GM21360 (cell line): Measurements from ENCODE around the gene ADCYAP1R1.

ENCODE experiments used
- ATAC-seq: cut with Tn5 transposase; IDR thresholded peaks from one replicate; pipeline ENCODE4 v1.9.1; 2021; ENCODE audit warnings: mild to moderate bottlenecking, moderate library complexity; ENCODE audit not compliant: unreplicated experiment

ADCYAP1R1 gene

DNA sequence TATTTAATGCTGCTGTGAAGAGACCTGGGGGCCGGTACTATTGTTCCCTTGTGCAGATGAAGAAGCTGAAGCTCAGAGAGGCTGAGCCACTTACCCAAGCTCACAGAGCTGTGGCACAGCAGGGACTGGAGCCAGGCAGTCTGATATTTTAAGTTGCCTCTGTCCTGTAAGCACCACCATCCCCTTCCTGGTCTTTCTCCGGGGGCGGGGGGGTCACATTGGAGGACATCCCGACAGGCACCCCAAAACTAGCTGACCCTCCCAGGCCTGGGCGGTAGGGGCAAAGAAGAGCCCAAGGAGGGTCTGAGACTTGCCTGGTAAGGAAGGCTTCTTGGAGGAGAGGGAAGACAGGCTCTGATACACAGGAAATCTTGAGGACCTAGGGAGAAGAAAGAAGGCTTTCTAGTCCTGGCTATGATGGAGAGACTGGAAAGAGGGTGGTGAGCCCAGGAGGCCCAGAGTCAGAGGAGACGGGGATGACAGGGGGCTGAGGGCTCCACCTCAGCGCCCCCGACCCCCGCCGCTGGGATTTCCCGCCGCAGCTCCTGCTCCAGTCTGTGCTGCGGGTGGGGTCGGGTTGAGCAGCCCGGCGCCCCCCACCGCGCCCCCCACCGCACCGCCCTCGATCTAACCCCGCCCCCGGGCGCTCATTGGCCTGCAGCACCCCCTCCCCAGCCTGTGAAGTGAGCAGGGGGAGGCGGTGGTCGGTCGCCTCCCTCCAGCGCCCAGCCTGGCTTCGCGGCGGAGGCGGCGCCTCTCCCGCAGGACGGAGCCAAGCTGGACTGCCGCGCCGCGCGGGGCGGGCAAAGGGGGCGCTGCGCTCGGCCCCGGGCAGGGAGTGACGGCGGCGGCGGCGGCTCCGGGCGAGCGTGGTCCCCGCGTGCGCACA is at the start of gene ADCYAP1R1:
ADCYAP1R1 (plus strand) TSS at position 711 of the 889 bp plus-strand sequence. CDS start 10,957 bp downstream, outside the sequence.
- no peak for ATAC-seq

DNA sequence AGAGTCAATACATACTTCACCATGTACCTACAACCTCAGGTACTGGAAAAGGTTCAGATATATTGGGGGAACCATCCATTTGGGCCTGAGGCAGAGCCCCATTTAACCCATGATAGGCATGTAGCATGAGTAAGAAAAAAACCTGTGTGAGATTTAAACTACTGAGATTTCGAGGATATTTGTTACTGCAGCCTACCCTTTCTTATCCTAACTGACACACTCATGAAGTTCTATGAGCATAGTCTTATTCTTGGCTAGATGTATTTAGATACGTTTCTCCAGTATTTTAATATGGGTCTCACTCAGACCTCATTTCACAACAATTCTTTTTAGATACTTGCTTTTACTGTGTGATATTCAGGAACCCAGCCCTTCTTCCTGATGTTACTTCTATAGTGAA is 49.0 kb upstream of the ADCYAP1R1 start:
- ATAC-seq, result no peak

DNA sequence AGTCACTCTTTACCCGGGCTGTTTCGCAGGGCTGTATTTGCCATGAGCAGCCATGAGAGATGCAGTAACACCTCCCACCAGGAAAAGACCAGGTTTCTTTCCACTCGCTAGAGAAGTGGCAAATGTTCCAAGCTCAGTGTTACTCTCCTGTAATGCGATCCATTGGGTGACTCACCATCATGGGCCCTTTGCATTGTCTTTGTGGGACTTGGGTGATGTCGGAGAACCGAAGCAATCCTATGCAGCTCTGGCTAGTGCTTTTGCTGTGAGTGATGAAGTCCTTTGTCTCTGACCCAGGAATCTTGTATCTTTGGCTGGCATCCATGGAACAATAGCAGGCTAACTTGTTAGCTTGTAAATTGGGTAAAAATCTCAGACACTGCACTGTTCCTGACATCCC is 48.4 kb upstream of the ADCYAP1R1 start:
- no peak for ATAC-seq

GRCh38 chr7:31004393-31004792 is 47.7 kb upstream of the ADCYAP1R1 start:
- ATAC-seq, result no peak

DNA sequence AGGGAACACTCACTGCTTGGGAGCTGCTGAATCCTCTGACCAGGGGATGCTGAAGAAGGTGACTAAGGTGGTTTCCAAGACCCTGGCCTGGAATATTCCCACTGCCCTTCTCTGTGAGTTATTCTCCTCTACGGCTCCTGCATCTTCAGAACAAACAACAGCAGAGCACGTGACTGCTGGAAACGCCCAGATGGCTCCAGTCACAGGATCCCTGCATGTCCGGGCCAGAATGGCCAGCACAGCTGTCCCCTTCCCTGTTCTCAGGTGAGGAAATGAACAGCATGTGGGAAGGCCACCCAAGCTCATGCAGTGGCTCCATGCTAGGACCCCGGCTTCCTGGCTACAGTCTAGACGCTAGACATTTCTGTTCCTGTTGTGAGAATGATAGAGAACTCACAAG is 45.3 kb upstream of the ADCYAP1R1 start:
- no peak for ATAC-seq

DNA sequence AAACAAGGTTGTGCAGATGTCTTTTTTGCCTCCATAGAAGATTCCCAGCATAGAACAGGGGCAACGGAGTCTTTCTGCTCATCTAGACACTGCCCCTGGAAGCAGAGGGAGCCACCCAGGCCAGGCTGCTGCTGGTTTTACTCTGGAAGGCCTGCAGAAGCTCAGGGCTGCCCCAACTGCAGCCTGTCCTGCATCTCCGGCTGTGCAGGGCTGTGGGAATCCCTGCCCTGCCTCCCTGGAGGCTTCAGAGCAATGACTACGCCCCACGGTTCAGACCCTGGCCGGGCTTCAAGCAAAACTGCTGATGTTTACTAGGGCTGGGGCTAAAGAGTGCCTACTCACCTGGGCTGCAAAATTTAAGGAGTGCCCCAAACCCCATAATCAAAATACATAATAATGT is 44.5 kb upstream of the ADCYAP1R1 start:
- no peak for ATAC-seq

DNA sequence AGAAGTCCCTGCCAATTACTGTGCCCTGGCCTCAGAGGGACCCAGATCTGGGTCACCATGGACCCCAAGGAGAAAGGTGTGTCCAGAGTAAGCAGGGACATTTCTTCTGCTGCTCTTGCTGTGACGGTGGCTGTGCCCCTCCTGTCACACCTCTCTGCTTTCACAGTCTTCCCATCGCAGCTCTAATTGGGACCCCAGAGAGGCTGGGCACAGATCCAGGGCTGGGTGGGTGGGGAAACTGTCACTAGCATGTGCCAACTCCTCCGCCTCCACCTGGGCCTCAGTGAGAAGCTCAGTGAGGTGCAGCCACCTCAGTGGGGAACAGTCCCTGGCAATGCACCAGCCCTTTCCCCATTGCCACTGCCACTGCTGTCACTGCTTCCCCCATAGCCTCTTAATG is 37.3 kb upstream of the ADCYAP1R1 start:
- ATAC-seq, result no peak

- ATAC-seq, result no peak
Observed at GRCh38 chr7:31017032-31017675, 35.0 kb upstream of the ADCYAP1R1 start.

GRCh38 chr7:31017721-31018120 is 34.4 kb upstream of the ADCYAP1R1 start:
- ATAC-seq, result no peak

GRCh38 chr7:31019509-31019908 is 32.6 kb upstream of the ADCYAP1R1 start:
- no peak for ATAC-seq

DNA sequence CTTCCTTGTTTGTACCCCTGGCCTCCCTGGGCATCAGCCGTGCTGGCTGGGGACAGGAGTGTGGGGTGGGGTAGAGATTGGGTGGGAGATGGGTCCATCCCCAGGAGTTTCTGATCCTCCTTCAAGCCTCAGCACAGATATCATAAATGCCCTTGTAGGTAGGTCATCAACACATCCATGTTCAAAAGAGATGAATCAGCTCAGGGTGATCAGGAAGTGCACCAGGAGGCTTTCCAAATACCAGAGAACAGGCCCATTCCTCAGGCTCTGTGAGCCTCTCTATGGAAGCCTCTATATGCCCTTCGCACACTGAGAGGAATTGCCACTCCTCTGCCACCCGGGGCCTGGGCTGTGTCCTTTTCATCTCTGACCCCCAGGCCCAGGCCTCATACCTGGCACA is 31.9 kb upstream of the ADCYAP1R1 start:
- ATAC-seq, result no peak

GRCh38 chr7:31020652-31021051 is 31.5 kb upstream of the ADCYAP1R1 start:
- no peak for ATAC-seq

- ATAC-seq, result no peak
Observed at GRCh38 chr7:31022117-31022516, 30.0 kb upstream of the ADCYAP1R1 start.

- ATAC-seq, result no peak
Observed at GRCh38 chr7:31022726-31023125, 29.4 kb upstream of the ADCYAP1R1 start.

GRCh38 chr7:31023877-31024276 is 28.2 kb upstream of the ADCYAP1R1 start:
- no peak for ATAC-seq

GRCh38 chr7:31027161-31027965 is 24.7 kb upstream of the ADCYAP1R1 start:
- peak; percentile 64 for ATAC-seq

GRCh38 chr7:31028006-31028405 is 24.1 kb upstream of the ADCYAP1R1 start:
- ATAC-seq, result no peak

- no peak for ATAC-seq
Observed at GRCh38 chr7:31028417-31028992, 23.6 kb upstream of the ADCYAP1R1 start.

DNA sequence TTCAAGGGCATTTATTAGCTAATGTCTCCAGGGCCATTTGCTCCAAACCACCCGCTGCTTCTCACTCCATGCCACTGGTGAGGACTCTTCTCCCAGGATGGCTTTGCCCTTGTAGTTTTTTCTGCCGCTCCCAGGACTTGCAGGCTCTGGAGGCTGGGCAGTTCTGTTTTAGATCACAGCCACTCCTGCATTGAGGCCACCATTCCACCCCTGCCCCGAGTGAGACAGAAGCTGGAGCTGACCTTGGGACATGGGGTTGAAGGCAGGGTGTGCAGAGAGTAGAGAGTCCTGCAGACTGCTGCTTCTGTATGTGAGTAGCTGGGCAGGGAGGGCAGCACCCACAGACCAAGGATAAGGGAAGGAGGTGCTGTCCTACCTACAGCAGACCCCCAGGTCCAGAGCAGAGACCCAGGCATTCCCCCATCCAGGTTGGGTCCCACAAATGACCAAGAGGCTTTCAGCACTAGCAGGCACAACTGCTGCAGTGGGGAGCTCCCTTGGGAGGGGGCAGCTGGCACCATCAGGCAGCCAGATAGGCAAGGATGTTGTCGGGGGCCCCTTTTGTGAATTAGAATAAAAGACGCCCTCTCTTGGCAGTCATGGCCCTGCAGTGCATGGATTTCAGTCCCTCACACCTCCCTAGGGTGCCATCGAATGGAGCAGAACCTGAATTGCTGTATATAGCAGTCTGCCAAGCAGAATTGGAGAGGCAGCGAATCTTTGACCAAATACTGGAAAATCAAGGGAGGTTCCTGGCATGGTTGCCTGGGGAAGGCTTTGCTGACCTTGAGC is 22.7 kb upstream of the ADCYAP1R1 start:
- ATAC-seq, result no peak

DNA sequence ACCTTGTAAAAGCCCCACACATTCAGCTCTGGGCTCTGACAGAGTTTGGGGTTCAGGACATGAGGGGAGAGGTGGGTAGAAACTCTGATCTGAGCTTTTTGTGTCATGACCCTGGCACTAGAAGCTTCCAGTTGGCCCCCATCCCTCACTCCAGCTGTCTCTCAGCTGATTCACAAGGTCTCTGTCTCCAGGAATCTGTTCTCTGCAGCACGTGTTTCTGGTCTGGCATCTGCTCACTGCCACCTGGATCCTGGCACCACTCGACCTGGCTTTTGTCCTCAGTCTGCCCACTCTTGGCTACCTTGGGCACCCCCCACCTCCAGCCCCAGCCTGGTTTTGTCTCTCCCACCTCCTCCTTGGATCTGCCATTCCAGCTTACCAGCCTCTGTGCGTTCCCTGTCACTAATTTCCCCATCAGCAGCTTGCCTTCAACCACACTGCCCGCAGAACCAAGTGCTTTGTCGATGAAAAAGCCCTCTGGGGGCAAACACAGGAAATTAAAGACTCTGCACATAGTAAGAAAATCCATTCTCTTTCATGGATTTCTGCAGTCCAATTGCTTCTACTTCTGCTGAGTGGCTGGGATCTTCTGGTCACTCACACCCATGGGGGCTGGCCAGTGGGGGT is 18.3 kb upstream of the ADCYAP1R1 start:
- no peak for ATAC-seq
